Fibroblast of skin of left biceps (primary cell): Measurements from ENCODE around the gene CNTN5.

Experiments used
- DNase-seq, 2 experiments: peaks; one replicate each; pipeline ENCODE4 v3.0.0-alpha.2; 2013; ENCODE audit warnings: low read depth in 2 of 2

Gene CNTN5

DNA sequence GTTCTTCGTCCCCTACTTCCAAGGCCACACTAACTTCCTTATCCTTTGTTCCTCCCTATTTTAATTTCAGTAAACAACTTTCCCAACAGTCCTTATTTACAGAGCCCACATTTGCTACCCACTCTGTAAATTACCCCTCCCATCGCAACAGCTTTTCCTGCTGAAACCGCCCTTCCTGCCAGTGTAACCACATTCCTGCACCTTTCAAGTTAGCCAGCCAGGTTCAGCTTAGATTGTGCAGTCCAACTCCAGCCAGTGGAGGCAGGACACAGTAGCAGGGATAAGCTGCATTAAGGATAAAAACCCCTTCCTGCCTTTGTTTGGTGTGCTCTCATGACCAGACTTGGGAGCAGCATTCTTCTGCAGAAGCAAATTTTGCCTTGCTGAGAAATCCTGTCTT lies 898.0 kb downstream of the CNTN5 start:
- DNase-seq, result no peak

DNA sequence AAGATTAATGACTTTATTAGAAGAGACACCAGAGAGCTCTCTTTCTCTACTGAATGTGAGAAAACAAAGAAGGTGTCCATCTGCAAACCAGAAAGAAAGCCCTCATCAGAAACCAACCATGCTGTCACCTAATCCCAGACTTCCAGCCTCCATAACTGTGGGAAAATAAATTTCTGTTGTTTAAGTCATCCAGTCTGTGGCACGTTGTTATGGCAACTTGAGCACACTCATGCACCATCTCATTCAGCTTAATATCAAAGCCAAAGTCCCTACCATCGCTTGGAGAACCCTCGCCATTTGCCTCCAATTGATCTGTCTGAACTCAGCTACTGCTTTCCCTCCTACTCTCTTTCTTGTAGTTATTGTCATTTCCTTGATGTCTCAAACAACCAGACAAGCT lies 900.2 kb downstream of the CNTN5 start:
- DNase-seq, result no peak

DNA sequence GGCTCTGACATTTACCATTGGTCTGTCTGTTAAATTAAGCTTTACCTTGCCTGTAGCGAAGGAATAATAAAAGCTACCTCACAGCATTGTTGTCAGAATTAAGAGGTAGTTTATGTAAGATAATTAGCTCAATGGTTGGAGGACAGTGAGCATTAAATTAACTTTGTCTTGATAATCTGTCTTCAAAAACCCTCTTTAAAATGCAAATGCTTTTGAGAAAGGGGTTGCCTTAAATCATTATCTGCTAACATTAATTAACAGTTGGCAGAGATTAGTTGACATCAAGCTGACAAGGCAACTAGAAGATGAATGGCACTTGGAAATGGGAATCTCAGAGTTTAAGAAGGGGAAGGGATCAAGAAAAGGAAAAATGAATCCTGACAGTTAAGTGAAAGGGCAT lies 905.2 kb downstream of the CNTN5 start:
- no peak for DNase-seq

DNA sequence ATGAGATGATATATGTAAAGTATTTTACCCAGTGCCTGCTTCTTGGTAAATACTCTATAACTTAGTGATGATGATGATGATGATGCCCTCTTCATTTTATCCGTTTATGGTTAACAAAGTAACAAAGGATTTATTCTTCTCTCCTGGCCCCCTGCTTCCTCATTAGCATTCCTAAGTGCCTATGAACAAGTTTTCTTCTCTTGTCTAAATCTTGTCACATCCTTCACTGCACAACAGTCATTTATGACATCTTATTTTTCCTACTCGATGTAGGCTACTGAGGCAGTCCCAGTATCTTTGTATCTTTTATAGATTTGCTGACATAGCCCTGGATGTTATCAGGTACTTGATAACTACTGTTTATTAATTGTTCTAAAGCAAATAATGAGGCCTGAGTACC lies 911.9 kb downstream of the CNTN5 start:
- no peak for DNase-seq

DNA sequence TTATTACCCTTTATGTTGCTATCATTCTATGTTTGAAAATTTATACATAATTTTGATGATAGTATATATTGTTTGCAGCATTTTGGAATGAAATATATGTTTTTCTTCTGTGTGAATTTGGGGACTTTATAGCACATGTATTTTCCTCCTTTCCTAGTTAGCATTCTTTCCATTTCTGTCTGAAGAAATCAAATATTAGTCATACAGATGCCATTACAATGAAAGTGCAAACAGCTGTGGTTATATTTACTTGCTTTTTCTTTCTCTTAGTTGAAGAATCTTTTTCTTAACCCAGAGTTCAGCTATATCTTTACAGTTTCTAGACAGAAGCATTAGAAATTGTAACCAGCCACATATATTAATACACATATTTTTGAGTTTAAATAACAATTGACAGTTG lies 913.3 kb downstream of the CNTN5 start:
- no peak for DNase-seq

DNA sequence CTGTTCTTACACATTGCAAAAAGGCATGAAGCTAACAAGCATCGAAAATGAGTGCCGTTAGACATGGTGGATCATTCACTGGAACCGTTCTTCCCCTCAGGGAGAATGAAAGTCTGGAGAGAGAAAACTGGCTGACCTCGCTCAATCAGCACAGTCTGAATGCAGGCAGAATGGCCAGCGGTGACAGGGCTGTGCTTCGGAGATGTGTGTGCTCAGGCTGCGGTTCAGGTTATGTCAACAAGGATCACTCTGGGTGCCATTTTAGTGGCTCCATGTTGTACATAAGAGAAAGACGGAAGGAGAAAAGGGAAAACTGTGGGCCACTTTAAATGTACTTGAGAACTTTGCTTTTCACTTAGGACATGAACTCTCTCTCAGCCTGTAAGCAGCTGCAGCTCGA lies 916.6 kb downstream of the CNTN5 start:
- DNase-seq, result no peak

DNA sequence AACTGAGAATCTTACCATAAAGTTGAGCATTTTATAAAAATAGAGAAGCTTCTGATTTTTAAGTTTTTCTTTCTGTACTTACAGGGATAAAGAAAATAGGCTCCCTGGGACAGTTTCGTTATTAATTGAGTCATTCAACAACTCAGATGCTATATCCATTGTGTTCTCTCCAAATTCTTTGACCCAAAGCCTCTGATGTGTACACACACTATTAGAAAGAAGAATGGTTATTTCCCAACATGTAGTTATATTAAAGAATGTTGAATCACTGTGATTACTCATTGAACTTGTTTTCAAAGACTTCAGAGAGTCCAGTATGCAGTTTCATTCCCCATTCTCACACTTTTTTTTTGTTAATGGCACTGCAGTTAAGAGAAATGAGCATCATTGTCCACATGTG lies 932.1 kb downstream of the CNTN5 start:
- DNase-seq, result no peak

DNA sequence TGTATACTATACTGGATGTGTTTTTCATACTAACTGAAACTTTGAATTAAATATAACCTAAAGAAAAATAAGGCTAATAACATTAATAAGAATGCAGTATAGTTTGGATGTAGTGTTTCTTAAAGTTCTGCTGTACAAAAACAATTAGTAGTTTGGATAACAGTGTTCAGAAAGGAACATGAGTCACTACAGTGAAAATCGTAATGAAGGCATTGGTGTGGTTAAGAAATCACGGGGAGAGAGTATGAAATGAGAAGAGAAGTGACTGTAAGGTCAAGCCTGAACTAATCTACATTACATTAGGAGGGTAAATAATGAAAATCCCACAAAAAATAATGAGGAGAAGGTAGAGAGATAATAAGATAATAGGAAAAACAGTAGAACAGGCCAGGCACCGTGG lies 939.8 kb downstream of the CNTN5 start:
- no peak for DNase-seq

DNA sequence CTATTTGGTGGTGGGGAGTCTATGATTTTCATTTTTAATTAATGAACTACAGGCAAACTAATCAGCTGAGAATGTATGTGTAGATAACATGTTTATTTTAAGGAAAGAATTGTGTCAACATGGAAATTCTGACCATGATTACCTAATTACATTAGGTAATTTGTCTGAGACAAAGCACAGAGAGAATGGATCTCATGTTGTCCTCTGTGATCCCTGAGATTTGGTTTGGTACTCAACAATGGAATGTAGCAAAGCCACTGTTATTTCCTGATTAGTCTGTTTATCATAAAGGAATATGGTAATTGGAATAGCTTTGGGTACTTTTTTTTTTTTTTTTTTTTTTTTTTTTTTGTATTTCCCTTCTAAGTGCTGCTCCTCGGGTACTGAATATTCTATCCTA lies 947.6 kb downstream of the CNTN5 start:
- no peak for DNase-seq

DNA sequence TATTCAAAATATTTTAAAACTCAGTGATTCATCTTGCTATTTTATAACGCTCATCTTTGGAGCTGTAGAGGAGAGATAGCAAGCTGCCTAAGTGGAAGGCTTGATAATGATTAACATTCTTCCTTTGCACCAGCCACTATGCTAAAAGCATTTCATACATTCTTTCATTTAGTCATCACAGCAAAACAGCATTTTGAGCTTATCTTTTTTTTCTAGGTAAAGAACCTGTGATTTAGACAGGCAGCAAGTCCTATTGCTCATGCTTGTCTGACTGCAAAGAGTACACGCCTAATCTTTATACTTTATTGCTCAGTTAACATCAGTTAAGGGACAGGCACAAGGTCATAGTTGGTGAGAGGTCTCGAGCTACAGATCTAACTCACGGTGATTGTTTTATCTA lies 953.2 kb downstream of the CNTN5 start:
- DNase-seq, result no peak

DNA sequence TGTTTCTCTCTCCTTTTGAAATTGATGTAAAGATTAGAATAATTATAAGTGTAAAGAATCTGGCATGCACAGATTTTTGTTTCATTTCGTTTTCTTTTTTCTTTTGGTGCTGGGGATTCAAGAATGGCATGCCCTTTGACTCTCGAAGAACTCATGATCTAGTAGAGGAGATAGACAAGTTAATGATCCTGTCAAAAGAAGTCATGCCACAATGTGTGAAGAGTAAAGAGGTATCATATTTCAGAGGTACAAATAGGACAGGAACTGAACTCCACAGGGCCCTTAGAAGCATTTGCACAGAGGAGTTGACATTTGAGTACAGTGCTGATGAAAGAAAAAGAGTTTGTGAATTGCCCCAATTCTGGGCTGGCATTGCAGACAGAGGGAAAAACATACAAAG lies 958.3 kb downstream of the CNTN5 start:
- no peak for DNase-seq

DNA sequence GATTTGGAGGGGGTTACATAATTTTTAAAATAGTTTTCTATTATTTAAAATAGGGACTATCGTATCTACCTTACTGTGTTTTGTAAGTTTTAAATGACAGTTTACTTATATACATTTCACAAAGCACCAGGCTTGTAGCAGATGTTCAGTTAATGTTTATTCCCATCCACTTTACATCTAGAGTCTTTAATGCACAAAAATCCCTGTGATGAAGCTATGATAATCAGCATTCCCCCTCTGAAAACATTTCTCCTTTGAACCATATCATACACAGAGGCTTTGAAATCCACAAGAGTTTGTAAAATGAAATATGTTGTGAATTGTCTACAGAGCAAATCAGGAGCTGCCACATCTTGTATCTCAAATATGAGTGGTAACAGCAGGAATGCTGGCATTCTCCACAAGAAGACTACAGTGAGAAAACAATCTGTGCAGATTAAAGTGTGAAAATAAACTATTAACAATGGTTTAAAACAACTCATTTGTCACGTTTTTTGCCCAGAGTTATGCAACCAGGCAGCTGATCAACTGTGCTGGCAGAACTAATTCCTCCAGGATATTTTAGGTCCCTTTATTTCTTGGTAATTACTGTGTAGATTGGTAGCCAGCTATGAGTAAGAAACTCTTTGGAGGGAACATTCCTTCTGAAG lies 967.2 kb downstream of the CNTN5 start:
- no peak for DNase-seq

DNA sequence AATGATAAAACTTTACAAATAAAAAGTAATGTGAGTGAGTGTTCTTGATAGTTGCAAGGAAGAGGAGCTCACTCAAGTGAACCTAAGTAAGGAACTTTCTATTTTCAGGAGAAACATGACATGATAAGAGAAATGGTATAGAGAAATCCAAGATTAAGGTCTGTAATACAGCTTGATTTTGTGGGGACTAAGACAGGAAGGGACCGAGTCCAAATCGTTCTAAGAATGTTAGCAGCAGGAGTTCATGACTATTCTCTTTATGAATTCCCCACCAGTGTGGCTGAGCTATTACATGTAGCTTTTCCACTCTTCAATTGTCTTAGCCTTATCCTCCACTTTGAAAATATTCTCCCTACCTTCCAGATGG lies 967.7 kb downstream of the CNTN5 start:
- no peak for DNase-seq

DNA sequence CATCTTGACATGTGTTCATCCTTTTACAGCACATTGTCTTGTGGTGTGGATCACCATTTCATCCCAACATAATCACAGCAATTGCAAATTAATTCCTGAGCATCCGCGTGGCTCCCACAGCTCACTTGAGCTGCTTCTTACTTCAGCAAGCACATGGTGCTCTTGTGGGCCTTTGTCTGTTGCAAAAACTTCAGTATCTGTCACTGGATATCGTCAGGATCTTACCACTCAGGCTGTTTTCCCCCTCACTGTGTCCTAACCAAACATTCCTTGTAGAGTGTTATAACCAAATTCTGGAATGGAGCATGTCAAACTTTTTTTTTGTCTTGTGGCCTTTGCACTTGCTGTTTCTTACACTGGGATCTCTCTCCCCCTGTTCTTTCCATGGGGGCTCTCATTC lies 983.2 kb downstream of the CNTN5 start:
- no peak for DNase-seq

DNA sequence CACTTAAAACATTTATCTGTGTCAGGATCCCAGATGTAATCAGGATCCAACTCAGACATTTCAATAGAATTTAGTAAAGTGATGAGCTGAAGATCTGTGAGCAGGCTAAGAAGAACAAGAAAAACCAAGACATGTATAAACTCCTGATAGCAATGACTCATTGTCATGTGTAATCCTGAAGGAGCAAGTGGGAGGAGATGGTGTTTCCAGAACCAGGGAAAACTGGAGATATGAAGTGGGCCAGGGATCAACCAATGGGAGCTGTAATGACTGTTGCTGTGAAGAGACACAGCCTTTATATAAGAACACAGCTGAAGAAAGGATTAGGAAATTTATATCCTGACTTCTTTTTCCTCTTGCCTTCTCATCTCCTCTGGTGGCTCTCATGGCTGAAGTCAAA lies 983.8 kb downstream of the CNTN5 start:
- DNase-seq, result no peak

DNA sequence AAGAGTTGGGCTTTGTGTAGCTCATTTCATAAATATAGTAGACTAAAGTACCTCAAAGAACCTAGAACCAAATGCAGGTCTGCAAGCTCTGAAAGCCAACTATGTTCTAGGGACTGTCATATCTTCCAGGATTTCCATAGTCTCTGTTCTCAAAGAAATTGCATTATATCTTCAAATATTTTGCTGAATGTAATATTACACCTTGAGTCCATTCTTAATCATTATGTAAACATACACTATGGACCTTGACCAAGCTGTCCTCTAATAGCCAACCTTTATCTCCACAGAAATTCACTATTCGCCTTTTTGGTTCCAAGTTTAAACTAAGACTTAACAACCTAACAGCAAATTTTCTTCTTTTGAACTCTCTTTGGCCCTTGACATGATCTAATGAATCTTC lies 987.7 kb downstream of the CNTN5 start:
- DNase-seq, result no peak

DNA sequence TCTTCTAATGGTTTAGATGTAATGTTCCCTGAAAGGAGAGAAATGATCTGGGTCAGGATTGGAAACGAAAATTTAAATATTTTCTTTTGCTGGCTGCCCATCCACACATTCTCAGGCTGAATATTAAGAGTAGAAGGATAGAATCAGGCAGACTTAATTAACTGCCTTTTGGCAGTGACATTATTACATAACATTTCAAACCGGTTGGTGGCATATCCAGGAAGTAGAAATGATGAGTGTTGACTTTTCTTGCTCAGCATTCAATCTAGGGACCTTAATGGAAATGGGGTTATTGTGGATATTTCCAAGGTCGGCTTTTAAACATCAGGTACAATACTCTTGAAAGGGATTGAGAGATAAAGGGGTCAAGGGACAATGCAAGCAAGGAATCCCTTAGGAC lies 989.0 kb downstream of the CNTN5 start:
- no peak for DNase-seq

DNA sequence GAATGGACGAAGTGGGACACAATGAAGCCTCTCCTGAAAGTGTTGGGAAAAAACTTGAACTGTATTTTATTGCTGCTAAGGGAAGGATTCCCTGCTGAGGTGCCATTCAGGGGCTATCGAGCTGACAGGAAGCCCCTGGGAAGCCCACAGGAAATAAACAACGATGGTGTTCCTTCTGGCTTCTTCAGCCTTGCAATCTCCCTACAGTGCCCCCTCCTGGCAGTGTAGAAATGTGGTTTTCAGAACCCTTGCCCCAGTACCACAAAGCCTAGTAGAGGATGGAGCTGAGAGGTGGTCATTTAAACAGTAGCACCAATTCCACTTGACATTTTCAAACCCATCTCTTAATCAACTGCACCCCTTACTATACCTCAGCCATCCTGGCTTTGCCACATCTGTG lies 989.6 kb downstream of the CNTN5 start:
- DNase-seq, result no peak

DNA sequence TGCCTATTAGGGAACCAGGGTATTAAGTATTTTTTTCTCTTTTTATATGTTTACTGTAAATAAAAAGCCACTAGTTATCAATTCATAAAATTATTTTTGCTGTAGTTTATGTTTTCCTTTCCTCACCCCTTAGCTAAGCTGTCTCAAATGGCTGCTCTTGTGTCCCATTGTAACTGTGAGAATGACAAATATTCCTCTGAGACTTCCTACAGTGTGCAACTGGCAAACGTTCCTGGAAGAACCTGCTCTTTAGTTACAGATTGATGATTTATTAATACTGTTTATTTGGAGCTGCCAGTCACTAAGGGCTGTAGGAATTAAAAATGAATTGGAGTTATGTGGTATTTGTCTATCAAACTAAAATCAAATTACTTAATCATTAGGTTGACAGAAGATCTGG lies 990.9 kb downstream of the CNTN5 start:
- DNase-seq, result no peak

DNA sequence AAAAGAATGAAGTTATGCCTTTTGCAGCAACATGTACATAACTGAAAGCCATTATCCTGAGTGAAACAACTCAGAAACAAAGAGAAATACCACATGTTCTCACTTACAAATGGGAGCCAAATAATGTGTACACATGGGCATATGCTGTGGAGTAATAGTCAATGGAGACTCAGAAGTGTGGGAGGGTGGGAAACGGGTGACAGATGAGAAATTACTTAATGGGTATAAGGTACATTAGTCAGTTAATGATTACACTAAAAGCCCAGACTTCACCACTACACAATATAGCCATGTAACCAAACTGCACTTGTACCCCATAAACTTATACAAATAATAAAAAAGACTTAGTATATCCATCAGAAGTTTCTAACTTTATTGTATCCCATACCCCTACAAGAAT lies 992.3 kb downstream of the CNTN5 start:
- no peak for DNase-seq

DNA sequence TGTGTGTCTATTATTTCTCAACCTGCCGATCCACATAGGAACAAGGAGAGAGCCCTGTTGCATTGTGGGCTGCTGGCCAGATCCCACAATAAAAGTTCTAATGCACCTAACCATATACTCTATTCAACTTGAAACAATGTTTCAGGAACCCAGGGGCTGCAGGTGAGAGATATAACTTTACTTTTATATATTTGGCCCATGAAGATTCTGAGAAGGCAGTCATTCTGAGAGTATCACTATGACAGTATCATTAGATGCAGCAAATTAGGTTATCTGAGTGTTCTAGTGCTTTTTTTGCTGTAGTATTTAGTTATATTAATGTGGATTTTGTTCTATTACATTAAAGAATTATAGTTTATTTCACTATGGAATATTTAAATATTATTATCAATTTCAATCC lies 1011.2 kb downstream of the CNTN5 start:
- no peak for DNase-seq

DNA sequence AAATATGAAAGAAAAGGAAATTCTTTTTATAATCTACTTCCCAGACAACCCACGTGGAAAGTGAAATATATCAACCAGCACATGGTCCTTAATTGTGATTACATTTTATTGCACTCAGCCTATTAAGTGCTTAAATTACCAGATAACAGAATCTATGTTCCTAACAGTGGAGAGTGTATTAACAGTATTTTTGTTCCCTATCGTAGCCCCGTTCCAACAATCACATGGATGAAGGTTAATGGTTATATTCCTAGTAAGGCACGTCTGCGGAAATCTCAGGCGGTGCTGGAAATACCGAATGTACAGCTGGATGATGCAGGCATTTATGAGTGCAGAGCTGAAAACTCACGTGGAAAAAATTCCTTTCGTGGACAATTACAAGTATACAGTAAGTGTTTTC lies 1040.3 kb downstream of the CNTN5 start:
- no peak for DNase-seq

DNA sequence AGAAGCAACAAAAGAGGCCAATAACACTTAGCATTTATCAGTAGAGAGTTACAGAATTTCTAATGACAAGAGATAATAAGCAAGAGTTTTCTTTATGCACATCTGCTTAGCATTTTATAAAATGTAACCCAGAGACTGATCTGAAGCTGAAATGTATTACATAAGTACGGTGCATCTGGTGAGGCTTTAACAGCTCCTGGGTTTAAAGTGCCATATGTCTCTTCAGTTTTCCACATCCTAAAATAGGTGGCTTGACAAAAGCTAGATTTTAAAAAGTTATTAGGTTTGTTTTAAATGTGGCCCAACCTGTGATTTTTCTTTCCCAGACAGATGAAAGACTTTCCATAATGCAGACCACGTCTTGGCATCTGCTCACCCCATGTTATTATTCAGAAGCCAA lies 1045.7 kb downstream of the CNTN5 start:
- DNase-seq, result no peak

DNA sequence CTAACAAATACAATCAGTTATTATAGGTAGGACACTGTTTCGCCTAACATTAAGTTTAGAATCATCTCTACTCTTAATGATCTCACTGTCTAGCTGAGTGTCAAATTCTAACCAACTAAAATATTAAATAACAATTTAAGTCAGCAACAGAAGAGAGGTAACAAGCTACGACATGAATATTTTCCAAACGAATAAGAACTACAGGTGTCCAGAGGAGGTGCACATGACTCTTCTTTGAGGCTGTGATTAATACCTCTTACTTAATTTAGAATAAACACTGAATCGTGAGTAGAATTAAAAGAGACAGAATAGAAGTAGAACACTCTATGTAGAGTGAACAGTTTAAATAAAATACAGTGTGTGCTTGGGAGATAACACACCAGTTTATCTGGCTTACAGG lies 1047.4 kb downstream of the CNTN5 start:
- DNase-seq, result no peak

DNA sequence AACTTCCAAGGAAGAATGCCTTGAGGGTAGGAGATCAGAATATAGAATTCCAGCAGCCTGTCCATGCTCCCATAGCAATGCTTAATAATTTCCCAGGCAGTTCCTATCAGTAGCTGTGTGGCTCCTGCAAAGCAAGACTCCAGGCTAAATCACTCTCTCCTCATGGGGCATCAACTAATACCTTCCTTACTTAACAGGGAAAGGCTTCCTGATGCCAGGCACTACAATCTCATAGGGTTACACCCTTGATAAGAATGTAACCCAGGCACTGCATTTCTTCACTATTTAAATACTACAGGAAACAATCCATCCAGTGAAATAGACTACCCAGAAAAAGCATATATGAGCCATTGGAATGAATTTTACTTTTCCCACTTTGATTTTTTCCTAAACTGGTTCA lies 1051.4 kb downstream of the CNTN5 start:
- no peak for DNase-seq
